SK-N-SH treated with all-trans-retinoic acid at 6 μM for 48 hours (cell line): ENCODE results near the gene CCDC85B.

Source experiments
- ARNTL ChIP-seq: fragments of 450-650 bp; formaldehyde crosslinking; IDR thresholded peaks from 2 replicates; pipeline ENCODE4 v1.5.0; 2020; ENCODE audit warnings: low read depth, mild to moderate bottlenecking, moderate library complexity, borderline replicate concordance
- CSDC2 ChIP-seq: fragments of 250-450 bp; sonication (Bioruptor Pico); IDR thresholded peaks from 2 replicates; pipeline ENCODE4 v1.5.0; 2020; ENCODE audit warnings: mild to moderate bottlenecking, moderate library complexity
- PATZ1 ChIP-seq: fragments of 250-450 bp; sonication (Bioruptor Pico); IDR thresholded peaks from 2 replicates; pipeline ENCODE4 v1.8.0; 2020; ENCODE audit warnings: mild to moderate bottlenecking, moderate library complexity, borderline replicate concordance

DNA sequence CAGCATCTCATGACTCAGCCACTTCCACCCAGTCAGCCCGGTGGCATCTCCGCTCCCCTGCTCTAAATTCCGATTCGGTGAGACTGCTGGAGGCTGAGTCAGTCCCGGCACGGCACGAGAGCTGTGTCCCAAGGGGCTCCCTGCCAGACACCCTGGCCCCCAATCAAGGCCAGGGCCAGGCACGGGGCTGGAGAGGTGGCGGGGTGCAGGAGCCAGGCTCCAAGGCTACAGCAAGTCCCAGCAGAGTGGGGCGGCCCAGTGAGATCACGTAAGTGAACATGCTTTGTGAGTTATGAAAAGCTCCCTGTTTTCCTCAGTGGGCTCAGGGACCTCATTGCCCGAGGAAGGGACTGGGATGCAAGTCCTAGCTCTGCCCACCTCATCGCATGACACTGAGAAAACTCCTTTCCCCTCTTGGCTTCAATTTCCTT lies 25.4 kb downstream of the CCDC85B start:
- TF ChIP-seq CSDC2 (CRISPR knock-in tag) = no peak
- TF ChIP-seq ARNTL = no peak
- peak; percentile 41; the same call in 1 of the 2 replicates for TF ChIP-seq PATZ1
